GM12878 (cell line): ENCODE data around the gene GFM1. TPM values are rescaled to one million over a fixed set of nuclear protein-coding genes. Genes with fewer than 3 reads are reported as not detected.

ENCODE experiments used
- ATAC-seq: fragments of 200-7000 bp; cut with Tn5 transposase; 3 replicates; pipeline ENCODE4 v1.9.1; 2020; ENCODE audit warnings: mild to moderate bottlenecking, moderate library complexity
- BruUV-seq: library from RNA; stranded (reverse); fragments of 400-500 nt; replicated peaks from 2 replicates; lab custom pipeline; 2021; lab: Mats Ljungman, UMichigan
- CTCF ChIA-PET: fragments of 300-600 bp; sonication (Branson Sonifier 250); formaldehyde crosslinking; extraction: SDS; loops from one replicate; lab custom pipeline; 2021; ENCODE audit warnings: inconsistent platforms; lab: Yijun Ruan, JAX
- POLR2A ChIA-PET: fragments of 350-600 bp; formaldehyde crosslinking; extraction: SDS; loops from one replicate; lab custom pipeline; 2021; ENCODE audit warnings: inconsistent platforms; lab: Charles Lee
- RAD21 ChIA-PET: fragments of 300-600 bp; sonication (Branson Sonifier 250); formaldehyde crosslinking; loops from one replicate; lab custom pipeline; 2023; ENCODE audit warnings: antibody characterized with exemption; ENCODE audit not compliant: unreplicated experiment; lab: Charles Lee
- SMC1A ChIA-PET: fragments of 300-600 bp; sonication (Branson Sonifier 250); formaldehyde crosslinking; loops from one replicate; lab custom pipeline; 2023; ENCODE audit not compliant: unreplicated experiment, uncharacterized antibody; lab: Charles Lee
- DNase-seq: peaks from one replicate; pipeline ENCODE4 v3.0.0-alpha.2; 2011; ENCODE audit warnings: low read depth, low spot score
- FAIRE-seq: peaks from 3 replicates; lab custom pipeline; 2011; peaks lifted over from hg19 to GRCh38; lab: Jason Lieb, UNC
- H2AFZ ChIP-seq: 2 replicates; pipeline ENCODE4 v1.6.0; 2011; ENCODE audit warnings: low read depth, low read length, control low read depth; ENCODE audit not compliant: control insufficient read depth
- H3K27ac ChIP-seq: 2 replicates; pipeline ENCODE4 v1.5.1; 2011; ENCODE audit warnings: control low read depth; ENCODE audit not compliant: control insufficient read depth, insufficient read depth
- H3K27me3 ChIP-seq, 2 experiments: replicated peaks in 1 of 2; 2 replicates each; pipeline versions ENCODE4 v1.6.0 to v1.6.1; 2011; ENCODE audit warnings: low read length in 1 of 2; ENCODE audit not compliant: control insufficient read depth in 2 of 2, insufficient read depth in 2 of 2
- H3K36me3 ChIP-seq, 2 experiments: 2 replicates each; pipeline ENCODE4 v1.5.1; 2011; ENCODE audit warnings: low read length in 1 of 2; ENCODE audit not compliant: control insufficient read depth in 2 of 2, insufficient read depth in 2 of 2
- H3K4me1 ChIP-seq: 2 replicates; pipeline ENCODE4 v1.6.1; 2011; ENCODE audit warnings: mild to moderate bottlenecking, low read length, moderate library complexity, mixed read lengths; ENCODE audit not compliant: control insufficient read depth, insufficient read depth
- H3K4me2 ChIP-seq: 2 replicates; pipeline ENCODE4 v1.6.0; 2011; ENCODE audit warnings: control low read depth; ENCODE audit not compliant: control insufficient read depth, insufficient read depth
- H3K4me3 ChIP-seq: fragments of 200-600 bp; sonication (generic); 2 replicates; pipeline ENCODE4 v1.5.1; 2016
- H3K79me2 ChIP-seq: 2 replicates; pipeline ENCODE4 v1.6.0; 2011; ENCODE audit warnings: low read length; ENCODE audit not compliant: control insufficient read depth, insufficient read depth
- H3K9ac ChIP-seq: 2 replicates; pipeline ENCODE4 v1.8.0; 2011; ENCODE audit warnings: low read length, control low read depth, mixed read lengths; ENCODE audit not compliant: control insufficient read depth, insufficient read depth
- H3K9me3 ChIP-seq: replicated peaks from 3 replicates; pipeline ENCODE4 v1.5.1; 2011; ENCODE audit warnings: mild to moderate bottlenecking, low read length; ENCODE audit not compliant: control insufficient read depth, insufficient read depth
- H4K20me1 ChIP-seq: 2 replicates; pipeline ENCODE4 v1.6.0; 2011; ENCODE audit not compliant: control insufficient read depth, insufficient read depth
- ATF7 ChIP-seq: fragments of 450-650 bp; IDR thresholded peaks from 2 replicates; pipeline ENCODE4 v1.6.1; 2016; ENCODE audit warnings: low read depth, mild to moderate bottlenecking
- BACH1 ChIP-seq: fragments of 450-650 bp; IDR thresholded peaks from 2 replicates; pipeline ENCODE4 v1.6.1; 2017; ENCODE audit warnings: mild to moderate bottlenecking, borderline replicate concordance
- BRCA1 ChIP-seq: IDR thresholded peaks from 2 replicates; pipeline ENCODE4 v1.6.1; 2011; ENCODE audit warnings: low read depth, low read length, improper control_type of control experiment
- EP300 ChIP-seq, 2 experiments: fragments of 150-350 bp in 1 of 2; IDR thresholded peaks; 2 replicates each; pipeline ENCODE4 v1.6.1; 2011 to 2012; ENCODE audit warnings: low read depth in 2 of 2, low read length in 2 of 2, borderline replicate concordance in 1 of 2, improper control_type of control experiment in 1 of 2, inconsistent platforms in 1 of 2; ENCODE audit not compliant: control insufficient read depth in 1 of 2
- ESRRA ChIP-seq: IDR thresholded peaks from 2 replicates; pipeline ENCODE4 v1.6.1; 2012; ENCODE audit warnings: mild to moderate bottlenecking, low read length, improper control_type of control experiment
- NR2C2 ChIP-seq: IDR thresholded peaks from 2 replicates; pipeline ENCODE4 v1.6.1; 2011; ENCODE audit warnings: borderline replicate concordance, low read depth; ENCODE audit not compliant: control insufficient read depth, insufficient read length
- PML ChIP-seq: IDR thresholded peaks from 2 replicates; pipeline ENCODE4 v1.6.1; 2012; ENCODE audit warnings: low read length, inconsistent platforms
- POLR2A ChIP-seq: IDR thresholded peaks from 2 replicates; pipeline ENCODE4 v1.6.1; 2011; ENCODE audit warnings: low read depth, mild to moderate bottlenecking, low read length
- RBBP5 ChIP-seq: fragments of 200-600 bp; sonication (generic); conservative IDR thresholded peaks from 2 replicates; pipeline ENCODE4 v1.6.1; 2016
- SP1 ChIP-seq: IDR thresholded peaks from one replicate; pipeline ENCODE4 v1.6.1; 2011; ENCODE audit warnings: low read depth, low read length
- ZBED1 ChIP-seq: IDR thresholded peaks from 2 replicates; pipeline ENCODE4 v1.6.1; 2016; ENCODE audit warnings: borderline replicate concordance
- ZSCAN29 ChIP-seq: fragments of 450-650 bp; IDR thresholded peaks from 2 replicates; pipeline ENCODE4 v1.6.1; 2017; ENCODE audit warnings: mild to moderate bottlenecking, moderate library complexity
- WGBS: methylation state at CpG from one replicate; pipeline ENCODE4 v1.1.6; 2016; ENCODE audit warnings: low lambda C conversion rate; ENCODE audit not compliant: insufficient replicate concordance, insufficient coverage; ENCODE audit errors: missing lambda C conversion rate; 5-methylcytosine and 5-hydroxymethylcytosine counted together
- in situ Hi-C: fragments of 300-500 bp; cut with MboI; formaldehyde crosslinking; loops from 9 replicates; pipeline ENCODE4 v1.14.3; 2018; ENCODE audit warnings: mixed read lengths
- intact Hi-C: fragments of 100-400 bp; cut with micrococcal nuclease; formaldehyde crosslinking; loops from one replicate; pipeline ENCODE4 v1.14.2; 2022; ENCODE audit not compliant: unreplicated experiment
- polyA plus RNA-seq, 11 experiments: library from polyadenylated mRNA; depleted of rRNA in 4 of 11; unstranded in 6 of 11; stranded (reverse) in 5 of 11; fragments of >200 nt; fragmentation: Nextera tagmentation in 4 of 11; fragmentation: Illumina TruSeq in 1 of 11; extraction: Ambion mirVana in 4 of 11; extraction: Trizol in 1 of 11; gene quantifications; 1 replicate in 1 of 11; 2 replicates in 10 of 11; pipeline versions ENCODE4 v1.2.1 to v1.2.3, GENCODE V29; 2011 to 2016; ENCODE audit warnings: inconsistent platforms in 2 of 11, missing spikeins in 2 of 11, low read depth in 1 of 11
- total RNA-seq, 4 experiments: library from RNA; depleted of rRNA in 3 of 4; stranded (reverse); fragments of >200 nt in 3 of 4; fragmentation: Illumina TruSeq in 1 of 4; extraction: Trizol in 1 of 4; gene quantifications; 2 replicates each; pipeline versions ENCODE4 v1.2.1 to v1.2.3, GENCODE V29; 2013 to 2021
- TF ChIP-seq, protein P1 (sequence below): fragments of 450-650 bp; IDR thresholded peaks from 2 replicates; pipeline ENCODE4 v1.6.1; 2016; ENCODE audit warnings: mild to moderate bottlenecking, moderate library complexity, borderline replicate concordance
- TF ChIP-seq, protein P2 (sequence below): IDR thresholded peaks from 2 replicates; pipeline ENCODE4 v1.6.1; 2011; ENCODE audit warnings: low read depth, mild to moderate bottlenecking, low read length, moderate library complexity, borderline replicate concordance; ENCODE audit errors: extremely low read depth
- TF ChIP-seq, protein P3 (sequence below): fragments of 450-650 bp; formaldehyde crosslinking; IDR thresholded peaks from 2 replicates; pipeline ENCODE4 v1.5.0; 2022; ENCODE audit warnings: mild to moderate bottlenecking, missing genetic modification characterization

The GFM1 gene
- total and polyA plus RNA-seq, 10 of the 15 experiments (the other 5 are each of a cell fraction or from before 2014, with no cell fraction given) = 36.9 to 87.2 (median 57.3) TPM

DNA sequence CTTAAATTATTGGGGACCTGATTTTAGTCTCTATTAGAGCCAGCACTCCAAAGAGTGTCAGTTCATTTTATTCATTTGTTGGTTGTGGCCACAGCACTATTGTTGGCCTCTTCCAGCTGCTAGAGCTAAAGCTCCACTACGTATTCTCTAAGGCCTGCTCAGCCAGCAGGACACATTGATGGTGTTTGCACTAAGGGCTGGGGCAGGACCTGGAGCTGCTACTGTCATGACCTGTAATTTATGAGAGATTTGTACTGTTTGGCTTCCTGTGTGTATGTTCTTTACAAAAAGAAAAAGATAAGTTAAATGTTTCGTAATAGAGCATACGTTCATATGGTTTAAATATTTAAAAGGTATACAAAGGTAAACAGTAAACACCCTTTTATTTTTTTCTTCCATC is 8.1 kb downstream of the GFM1 start:
- in situ Hi-C loops = no loop called here
- no peak overlapping the region for H3K4me2 ChIP-seq
- no peak for TF ChIP-seq ZSCAN29
- TF ChIP-seq PML = no peak
- no peak for TF ChIP-seq BRCA1
- no peak for TF ChIP-seq ATF7
- TF ChIP-seq, protein P1, sequence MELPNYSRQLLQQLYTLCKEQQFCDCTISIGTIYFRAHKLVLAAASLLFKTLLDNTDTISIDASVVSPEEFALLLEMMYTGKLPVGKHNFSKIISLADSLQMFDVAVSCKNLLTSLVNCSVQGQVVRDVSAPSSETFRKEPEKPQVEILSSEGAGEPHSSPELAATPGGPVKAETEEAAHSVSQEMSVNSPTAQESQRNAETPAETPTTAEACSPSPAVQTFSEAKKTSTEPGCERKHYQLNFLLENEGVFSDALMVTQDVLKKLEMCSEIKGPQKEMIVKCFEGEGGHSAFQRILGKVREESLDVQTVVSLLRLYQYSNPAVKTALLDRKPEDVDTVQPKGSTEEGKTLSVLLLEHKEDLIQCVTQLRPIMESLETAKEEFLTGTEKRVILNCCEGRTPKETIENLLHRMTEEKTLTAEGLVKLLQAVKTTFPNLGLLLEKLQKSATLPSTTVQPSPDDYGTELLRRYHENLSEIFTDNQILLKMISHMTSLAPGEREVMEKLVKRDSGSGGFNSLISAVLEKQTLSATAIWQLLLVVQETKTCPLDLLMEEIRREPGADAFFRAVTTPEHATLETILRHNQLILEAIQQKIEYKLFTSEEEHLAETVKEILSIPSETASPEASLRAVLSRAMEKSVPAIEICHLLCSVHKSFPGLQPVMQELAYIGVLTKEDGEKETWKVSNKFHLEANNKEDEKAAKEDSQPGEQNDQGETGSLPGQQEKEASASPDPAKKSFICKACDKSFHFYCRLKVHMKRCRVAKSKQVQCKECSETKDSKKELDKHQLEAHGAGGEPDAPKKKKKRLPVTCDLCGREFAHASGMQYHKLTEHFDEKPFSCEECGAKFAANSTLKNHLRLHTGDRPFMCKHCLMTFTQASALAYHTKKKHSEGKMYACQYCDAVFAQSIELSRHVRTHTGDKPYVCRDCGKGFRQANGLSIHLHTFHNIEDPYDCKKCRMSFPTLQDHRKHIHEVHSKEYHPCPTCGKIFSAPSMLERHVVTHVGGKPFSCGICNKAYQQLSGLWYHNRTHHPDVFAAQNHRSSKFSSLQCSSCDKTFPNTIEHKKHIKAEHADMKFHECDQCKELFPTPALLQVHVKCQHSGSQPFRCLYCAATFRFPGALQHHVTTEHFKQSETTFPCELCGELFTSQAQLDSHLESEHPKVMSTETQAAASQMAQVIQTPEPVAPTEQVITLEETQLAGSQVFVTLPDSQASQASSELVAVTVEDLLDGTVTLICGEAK = no peak
- no peak for TF ChIP-seq NR2C2
- TF ChIP-seq POLR2A = no peak
- TF ChIP-seq, protein P2, sequence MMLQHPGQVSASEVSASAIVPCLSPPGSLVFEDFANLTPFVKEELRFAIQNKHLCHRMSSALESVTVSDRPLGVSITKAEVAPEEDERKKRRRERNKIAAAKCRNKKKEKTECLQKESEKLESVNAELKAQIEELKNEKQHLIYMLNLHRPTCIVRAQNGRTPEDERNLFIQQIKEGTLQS = no peak
- TF ChIP-seq BACH1 = no peak
- TF ChIP-seq SP1 = no peak
- no peak for TF ChIP-seq EP300 (IDR thresholded peaks at IDR 0.05; ENCODE audit: borderline replicate concordance in 1 of 2, control insufficient read depth in 1 of 2, low read depth in 2 of 2, low read length in 2 of 2)
- TF ChIP-seq, protein P3, sequence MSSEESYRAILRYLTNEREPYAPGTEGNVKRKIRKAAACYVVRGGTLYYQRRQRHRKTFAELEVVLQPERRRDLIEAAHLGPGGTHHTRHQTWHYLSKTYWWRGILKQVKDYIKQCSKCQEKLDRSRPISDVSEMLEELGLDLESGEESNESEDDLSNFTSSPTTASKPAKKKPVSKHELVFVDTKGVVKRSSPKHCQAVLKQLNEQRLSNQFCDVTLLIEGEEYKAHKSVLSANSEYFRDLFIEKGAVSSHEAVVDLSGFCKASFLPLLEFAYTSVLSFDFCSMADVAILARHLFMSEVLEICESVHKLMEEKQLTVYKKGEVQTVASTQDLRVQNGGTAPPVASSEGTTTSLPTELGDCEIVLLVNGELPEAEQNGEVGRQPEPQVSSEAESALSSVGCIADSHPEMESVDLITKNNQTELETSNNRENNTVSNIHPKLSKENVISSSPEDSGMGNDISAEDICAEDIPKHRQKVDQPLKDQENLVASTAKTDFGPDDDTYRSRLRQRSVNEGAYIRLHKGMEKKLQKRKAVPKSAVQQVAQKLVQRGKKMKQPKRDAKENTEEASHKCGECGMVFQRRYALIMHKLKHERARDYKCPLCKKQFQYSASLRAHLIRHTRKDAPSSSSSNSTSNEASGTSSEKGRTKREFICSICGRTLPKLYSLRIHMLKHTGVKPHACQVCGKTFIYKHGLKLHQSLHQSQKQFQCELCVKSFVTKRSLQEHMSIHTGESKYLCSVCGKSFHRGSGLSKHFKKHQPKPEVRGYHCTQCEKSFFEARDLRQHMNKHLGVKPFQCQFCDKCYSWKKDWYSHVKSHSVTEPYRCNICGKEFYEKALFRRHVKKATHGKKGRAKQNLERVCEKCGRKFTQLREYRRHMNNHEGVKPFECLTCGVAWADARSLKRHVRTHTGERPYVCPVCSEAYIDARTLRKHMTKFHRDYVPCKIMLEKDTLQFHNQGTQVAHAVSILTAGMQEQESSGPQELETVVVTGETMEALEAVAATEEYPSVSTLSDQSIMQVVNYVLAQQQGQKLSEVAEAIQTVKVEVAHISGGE (CRISPR knock-in tag) = no peak
- no peak for TF ChIP-seq ESRRA
- no peak for TF ChIP-seq ZBED1
- no peak for TF ChIP-seq RBBP5
- TF ChIP-seq, all 136 proteins: peak for 0
- intact Hi-C loops = no loop called here
- H3K79me2 ChIP-seq = peaks cover 2% of the 10 kb centered on the region
- H3K4me1 ChIP-seq = no peaks in the 10 kb centered on the region
- RAD21 ChIA-PET = no interaction called here
- ATAC-seq = no peak
- H2AFZ ChIP-seq = no peak overlapping the region
- SMC1A ChIA-PET = interaction anchor here (1.3 kb wide), 1 partner anchor 9 kb away, joined by 5 read pairs; no protein-coding TSS in a partner anchor
- H3K4me3 ChIP-seq = no peak overlapping the region
- no TSS peak for BruUV-seq
- 93% methylated on average over 3 of the region's 3 CpGs for WGBS
- H3K9me3 ChIP-seq = no peaks in the 10 kb centered on the region
- CTCF ChIA-PET = interaction anchor here (1.0 to 1.5 kb wide), 8 partner anchors 8 to 139 kb away, joined by 3 to 6 read pairs (median 3); partner anchors contain the start of gene GFM1
- H3K27me3 ChIP-seq = no peaks in the 10 kb centered on the region
- POLR2A ChIA-PET = no interaction called here
- no peaks in the 10 kb centered on the region for H4K20me1 ChIP-seq
- no peak for DNase-seq
- no peak overlapping the region for H3K9ac ChIP-seq
- H3K36me3 ChIP-seq = peaks cover 2 to 23% of the 10 kb centered on the region in 2 experiments
- H3K27ac ChIP-seq = no peak overlapping the region
- no peak for FAIRE-seq
